Keratinocyte (primary cell): ENCODE data around the gene SLC7A7. TPM values are rescaled to one million over a fixed set of nuclear protein-coding genes. Genes with fewer than 3 reads are reported as not detected.
A peak's percentile ranks its signal among the peaks of the same experiment; 100 is the strongest.

Experiments used
- DNase-seq: peaks from one replicate; pipeline ENCODE4 v3.0.0-alpha.2; 2011; ENCODE audit warnings: low read depth, missing footprints, low spot score
- FAIRE-seq: peaks from 2 replicates; lab custom pipeline; 2011; peaks lifted over from hg19 to GRCh38; lab: Jason Lieb, UNC
- H2AFZ ChIP-seq: 2 replicates; pipeline ENCODE4 v1.6.0; 2012; ENCODE audit warnings: low read length, control low read depth, inconsistent platforms; ENCODE audit not compliant: control insufficient read depth
- H3K27ac ChIP-seq: 2 replicates; pipeline ENCODE4 v1.5.1; 2011; ENCODE audit warnings: low read length; ENCODE audit not compliant: control insufficient read depth, insufficient read depth
- H3K27me3 ChIP-seq: 3 replicates; pipeline ENCODE4 v1.6.0; 2011; ENCODE audit warnings: low read length; ENCODE audit not compliant: control insufficient read depth, insufficient read depth; ENCODE audit errors: extremely low read depth
- H3K36me3 ChIP-seq, 2 experiments: 2 replicates in 1 of 2; 3 replicates in 1 of 2; pipeline ENCODE4 v1.5.1; 2011; ENCODE audit warnings: low read length in 2 of 2, mild to moderate bottlenecking in 1 of 2; ENCODE audit not compliant: control insufficient read depth in 2 of 2, insufficient read depth in 2 of 2; ENCODE audit errors: extremely low read depth in 1 of 2
- H3K4me1 ChIP-seq: 3 replicates; pipeline ENCODE4 v1.5.1; 2011; ENCODE audit warnings: low read length; ENCODE audit not compliant: control insufficient read depth, insufficient read depth; ENCODE audit errors: extremely low read depth
- H3K4me2 ChIP-seq: 3 replicates; pipeline ENCODE4 v1.6.0; 2011; ENCODE audit warnings: low read depth, low read length; ENCODE audit not compliant: control insufficient read depth, insufficient read depth; ENCODE audit errors: extremely low read depth
- H3K4me3 ChIP-seq, 3 experiments: fragments of 200-600 bp in 1 of 3; sonication (generic) in 1 of 3; 2 replicates in 2 of 3; 3 replicates in 1 of 3; pipeline ENCODE4 v1.5.1; 2011 to 2016; ENCODE audit warnings: low read length in 3 of 3, mild to moderate bottlenecking in 3 of 3, control low read depth in 2 of 3, inconsistent platforms in 1 of 3, low read depth in 1 of 3, mixed read lengths in 1 of 3, mixed run types in 1 of 3, moderate library complexity in 1 of 3; ENCODE audit not compliant: control insufficient read depth in 2 of 3, insufficient read depth in 2 of 3; ENCODE audit errors: extremely low read depth in 1 of 3
- H3K79me2 ChIP-seq: 2 replicates; pipeline ENCODE4 v1.6.0; 2012; ENCODE audit warnings: low read length; ENCODE audit not compliant: control insufficient read depth, insufficient read depth
- H3K9ac ChIP-seq: 3 replicates; pipeline ENCODE4 v1.6.0; 2011; ENCODE audit warnings: low read length; ENCODE audit not compliant: control insufficient read depth, insufficient read depth; ENCODE audit errors: extremely low read depth
- H3K9me1 ChIP-seq: 3 replicates; pipeline ENCODE4 v1.6.0; 2011; ENCODE audit warnings: low read length; ENCODE audit not compliant: control insufficient read depth, insufficient read depth; ENCODE audit errors: extremely low read depth
- H3K9me3 ChIP-seq: 2 replicates; pipeline ENCODE4 v1.5.1; 2012; ENCODE audit warnings: low read depth, low read length; ENCODE audit not compliant: control insufficient read depth
- H4K20me1 ChIP-seq: 3 replicates; pipeline ENCODE4 v1.6.0; 2011; ENCODE audit warnings: low read length; ENCODE audit not compliant: control insufficient read depth, insufficient read depth; ENCODE audit errors: extremely low read depth
- CTCF ChIP-seq, 3 experiments: IDR thresholded peaks in 1 of 3; conservative IDR thresholded peaks in 1 of 3; optimal IDR thresholded peaks in 1 of 3; 2 replicates in 2 of 3; 3 replicates in 1 of 3; pipeline versions ENCODE3 to v1.5.1; 2011; ENCODE audit warnings: low read length in 3 of 3, mild to moderate bottlenecking in 3 of 3, moderate library complexity in 2 of 3, control low read depth in 1 of 3, inconsistent platforms in 1 of 3; ENCODE audit not compliant: insufficient read depth in 2 of 3; ENCODE audit errors: extremely low read depth in 1 of 3
- EZH2 ChIP-seq: IDR thresholded peaks from one replicate; pipeline ENCODE4 v1.6.1; 2012; ENCODE audit warnings: inconsistent platforms, mild to moderate bottlenecking, low read length, moderate library complexity
- dilution Hi-C: fragments of 300-500 bp; cut with MboI; formaldehyde crosslinking; loops from one replicate; pipeline ENCODE4 v1.7.0; 2020; ENCODE audit warnings: low sequenced_read_pairs; ENCODE audit not compliant: extremely low pct_ligation_motif_present
- polyA minus RNA-seq, 3 experiments: library from RNA; depleted of rRNA, polyadenylated mRNA; stranded (reverse); fragments of >200 nt; gene quantifications; 1 replicate in 1 of 3; 2 replicates in 1 of 3; 3 replicates in 1 of 3; pipeline ENCODE4 v1.2.3, GENCODE V29; 2011
- polyA plus RNA-seq, 5 experiments: library from polyadenylated mRNA; depleted of rRNA in 3 of 5; stranded (reverse) in 3 of 5; stranded (forward) in 1 of 5; unstranded in 1 of 5; fragments of >200 nt; gene quantifications; 1 replicate in 1 of 5; 2 replicates in 3 of 5; 3 replicates in 1 of 5; pipeline versions ENCODE4 v1.2.1 to v1.2.3, GENCODE V29; 2011 to 2012; ENCODE audit warnings: missing spikeins in 2 of 5, low read depth in 1 of 5, low replicate concordance in 1 of 5

The SLC7A7 gene
- polyA plus RNA-seq (0.20 to 0.65 TPM (median 0.33 TPM) in 3 replicates), polyA minus RNA-seq (0.29 to 0.36 TPM in 2 of 3 replicates, not detected in the other)
- polyA plus RNA-seq (2011; ENCODE audit: low read depth): not detected
- polyA plus RNA-seq (2011; cell fraction: cytosol; rRNA removed): 0.13 and 0.22 TPM in 2 replicates
- 0.73 and 0.95 TPM in 2 replicates for polyA plus RNA-seq (2011; cell fraction: nucleus; rRNA removed)
- 0.30 and 0.34 TPM in 2 replicates for polyA plus RNA-seq (2012; ENCODE audit: low replicate concordance)
- polyA minus RNA-seq (2011; cell fraction: cytosol; rRNA and poly(A)+ RNA removed): not detected
- polyA minus RNA-seq (2011; cell fraction: nucleus; rRNA and poly(A)+ RNA removed): 0.32 TPM in 1 of 2 replicates, not detected in the other

- dilution Hi-C loops: no loop called here
These were observed at the start of gene SLC7A7 for GRCh38 chr14:22814941-22815713. Gene SLC7A7, minus strand, starts transcription at chr14:22815435. Its CDS starts 2,037 bp downstream, at chr14:22813398.

GRCh38 chr14:22864979-22865378 is 49.7 kb upstream of the SLC7A7 start:
- no peak for FAIRE-seq
- dilution Hi-C loops: no loop called here
- H3K4me1 ChIP-seq: no peaks in the 10 kb centered on the region
- H4K20me1 ChIP-seq: no peaks in the 10 kb centered on the region
- H3K9me1 ChIP-seq: no peaks in the 10 kb centered on the region
- H2AFZ ChIP-seq: no peak overlapping the region
- no peaks in the 10 kb centered on the region for H3K27me3 ChIP-seq
- no peaks in the 10 kb centered on the region for H3K36me3 ChIP-seq
- no peak for DNase-seq
- no peaks in the 10 kb centered on the region for H3K79me2 ChIP-seq
- H3K4me2 ChIP-seq: no peak overlapping the region
- H3K9me3 ChIP-seq: peaks cover 2% of the 10 kb centered on the region
- H3K27ac ChIP-seq: no peak overlapping the region
- H3K9ac ChIP-seq: no peak overlapping the region
- TF ChIP-seq CTCF (optimal IDR thresholded peaks at IDR 0.05 in 1 of 3, IDR thresholded peaks at IDR 0.05 in 1 of 3, conservative IDR thresholded peaks at IDR 0.05 in 1 of 3; ENCODE audit: extremely low read depth in 1 of 3, insufficient read depth in 2 of 3, low read length in 3 of 3): no peak
- no peak for TF ChIP-seq EZH2
- no peak overlapping the region for H3K4me3 ChIP-seq

More at GRCh38 chr14:22814941-22815713, at the start of gene SLC7A7:
- FAIRE-seq: no peak
- DNase-seq: no peak
- H3K4me2 ChIP-seq: peak within 1 kb of the TSS; percentile 23
- H3K4me1 ChIP-seq: peaks cover 6% of the 10 kb centered on the region
- H3K36me3 ChIP-seq: no peaks in the 10 kb centered on the region
- no peaks in the 10 kb centered on the region for H4K20me1 ChIP-seq
- TF ChIP-seq EZH2 (no peak), CTCF (optimal IDR thresholded peaks at IDR 0.05 in 1 of 3, IDR thresholded peaks at IDR 0.05 in 1 of 3, conservative IDR thresholded peaks at IDR 0.05 in 1 of 3; ENCODE audit: extremely low read depth in 1 of 3, insufficient read depth in 2 of 3, low read length in 3 of 3) (no peak)
- H3K27me3 ChIP-seq: no peaks in the 10 kb centered on the region
- peak within 1 kb of the TSS; percentile 75 for H2AFZ ChIP-seq
- no peaks in the 10 kb centered on the region for H3K9me1 ChIP-seq
- H3K27ac ChIP-seq: no peak within 1 kb of the TSS
- H3K79me2 ChIP-seq: no peaks in the 10 kb centered on the region
- H3K4me3 ChIP-seq: no peak within 1 kb of the TSS
- no peaks in the 10 kb centered on the region for H3K9me3 ChIP-seq
- no peak within 1 kb of the TSS for H3K9ac ChIP-seq
